Measurements from ENCODE around the gene FHL1.

The FHL1 gene

GRCh38 chrX:136185401-136186022 lies 38.2 kb downstream of the FHL1 start:
- no peak for DNase-seq (ENCODE audit: low read depth)

GRCh38 chrX:136186023-136186413 lies 38.7 kb downstream of the FHL1 start:
- no peak for DNase-seq (ENCODE audit: low read depth)

- DNase-seq (ENCODE audit: low read depth), result no peak
These were observed 41.9 kb downstream of the FHL1 start for GRCh38 chrX:136189222-136189621.

GRCh38 chrX:136190038-136190713 lies 42.8 kb downstream of the FHL1 start:
- DNase-seq (ENCODE audit: low read depth), result no peak

GRCh38 chrX:136191171-136191570 lies 43.8 kb downstream of the FHL1 start:
- no peak for DNase-seq (ENCODE audit: low read depth)

GRCh38 chrX:136192135-136192534 lies 44.8 kb downstream of the FHL1 start:
- DNase-seq (ENCODE audit: low read depth), result no peak

GRCh38 chrX:136192839-136193414 lies 45.6 kb downstream of the FHL1 start:
- no peak for DNase-seq (ENCODE audit: low read depth)

GRCh38 chrX:136193771-136194170 lies 46.4 kb downstream of the FHL1 start:
- no peak for DNase-seq (ENCODE audit: low read depth)

GRCh38 chrX:136194536-136194935 lies 47.2 kb downstream of the FHL1 start:
- no peak for DNase-seq (ENCODE audit: low read depth)

- DNase-seq (ENCODE audit: low read depth), result no peak
These were observed 47.9 kb downstream of the FHL1 start for GRCh38 chrX:136195247-136195646.

- DNase-seq (ENCODE audit: low read depth), result no peak
These were observed 49.4 kb downstream of the FHL1 start for GRCh38 chrX:136196691-136197155.

GRCh38 chrX:136198010-136198409 lies 50.7 kb downstream of the FHL1 start:
- no peak for DNase-seq (ENCODE audit: low read depth)

- DNase-seq (ENCODE audit: low read depth), result no peak
These were observed 51.4 kb downstream of the FHL1 start for GRCh38 chrX:136198678-136199243.

GRCh38 chrX:136199365-136199764 lies 52.0 kb downstream of the FHL1 start:
- DNase-seq (ENCODE audit: low read depth), result no peak

- DNase-seq (ENCODE audit: low read depth), result no peak
These were observed 53.1 kb downstream of the FHL1 start for GRCh38 chrX:136200466-136200865.

GRCh38 chrX:136201601-136202000 lies 54.3 kb downstream of the FHL1 start:
- DNase-seq (ENCODE audit: low read depth), result no peak

- no peak for DNase-seq (ENCODE audit: low read depth)
These were observed 55.6 kb downstream of the FHL1 start for GRCh38 chrX:136202889-136203288.

GRCh38 chrX:136203438-136203837 lies 56.1 kb downstream of the FHL1 start:
- no peak for DNase-seq (ENCODE audit: low read depth)

GRCh38 chrX:136203951-136204350 lies 56.6 kb downstream of the FHL1 start:
- DNase-seq (ENCODE audit: low read depth), result no peak

- DNase-seq (ENCODE audit: low read depth), result peak; percentile 7
These were observed 57.2 kb downstream of the FHL1 start for GRCh38 chrX:136204571-136204970.

GRCh38 chrX:136205882-136206380 lies 58.6 kb downstream of the FHL1 start:
- no peak for DNase-seq (ENCODE audit: low read depth)

- no peak for DNase-seq (ENCODE audit: low read depth)
These were observed 59.6 kb downstream of the FHL1 start for GRCh38 chrX:136206916-136207315.

- no peak for DNase-seq (ENCODE audit: low read depth)
These were observed 60.2 kb downstream of the FHL1 start for GRCh38 chrX:136207546-136207945.
